Esophagus muscularis mucosa (tissue), 3 donors: ENCODE results near the gene MRGPRF.

Source experiments
- POLR2A ChIP-seq: fragments of 450-650 bp; IDR thresholded peaks from one replicate; pipeline ENCODE4 v1.6.1; 2017; ENCODE audit warnings: antibody characterized with exemption, moderate library complexity, mild to moderate bottlenecking, low read depth
- POLR2AphosphoS5 ChIP-seq, 2 donors: sonication (generic); formaldehyde crosslinking; IDR thresholded peaks; one replicate each; pipeline ENCODE4 v1.6.1; 2017; ENCODE audit warnings: antibody characterized with exemption in 2 of 2
- TF ChIP-seq, protein P1 (sequence below), 3 experiments: fragments of 200-600 bp in 2 of 3; fragments of 450-650 bp in 1 of 3; sonication (generic) in 2 of 3; IDR thresholded peaks; one replicate each; pipeline ENCODE4 v1.5.1; 2017 to 2019; ENCODE audit warnings: antibody characterized with exemption in 3 of 3, mild to moderate bottlenecking in 2 of 3, moderate library complexity in 1 of 3

DNA sequence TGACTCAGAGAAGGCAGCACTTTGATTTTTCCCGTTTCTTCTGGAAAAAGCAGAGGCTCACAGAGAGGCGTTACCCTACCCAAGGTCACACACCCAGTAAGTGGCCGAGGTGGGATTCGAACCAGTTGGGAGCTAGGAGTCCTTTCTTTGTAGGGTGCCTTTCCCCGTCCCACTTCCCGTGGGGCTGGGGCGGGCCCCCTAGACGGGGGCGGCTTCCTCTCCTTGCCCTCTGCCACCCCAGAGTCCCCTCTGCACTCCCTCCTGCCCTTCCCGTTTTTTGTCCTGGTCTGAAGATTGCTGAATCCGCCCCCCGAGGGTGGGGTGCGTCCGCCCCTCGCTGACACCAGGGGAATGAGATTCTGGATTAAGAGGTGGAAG is 36.4 kb upstream of the MRGPRF start:
- TF ChIP-seq, protein P1, sequence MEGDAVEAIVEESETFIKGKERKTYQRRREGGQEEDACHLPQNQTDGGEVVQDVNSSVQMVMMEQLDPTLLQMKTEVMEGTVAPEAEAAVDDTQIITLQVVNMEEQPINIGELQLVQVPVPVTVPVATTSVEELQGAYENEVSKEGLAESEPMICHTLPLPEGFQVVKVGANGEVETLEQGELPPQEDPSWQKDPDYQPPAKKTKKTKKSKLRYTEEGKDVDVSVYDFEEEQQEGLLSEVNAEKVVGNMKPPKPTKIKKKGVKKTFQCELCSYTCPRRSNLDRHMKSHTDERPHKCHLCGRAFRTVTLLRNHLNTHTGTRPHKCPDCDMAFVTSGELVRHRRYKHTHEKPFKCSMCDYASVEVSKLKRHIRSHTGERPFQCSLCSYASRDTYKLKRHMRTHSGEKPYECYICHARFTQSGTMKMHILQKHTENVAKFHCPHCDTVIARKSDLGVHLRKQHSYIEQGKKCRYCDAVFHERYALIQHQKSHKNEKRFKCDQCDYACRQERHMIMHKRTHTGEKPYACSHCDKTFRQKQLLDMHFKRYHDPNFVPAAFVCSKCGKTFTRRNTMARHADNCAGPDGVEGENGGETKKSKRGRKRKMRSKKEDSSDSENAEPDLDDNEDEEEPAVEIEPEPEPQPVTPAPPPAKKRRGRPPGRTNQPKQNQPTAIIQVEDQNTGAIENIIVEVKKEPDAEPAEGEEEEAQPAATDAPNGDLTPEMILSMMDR (IDR thresholded peaks at IDR 0.05), result no peak
- no peak for TF ChIP-seq POLR2A
- TF ChIP-seq POLR2AphosphoS5 (IDR thresholded peaks at IDR 0.05), result no peak
